Osteoblast (primary cell): ENCODE results near the gene RBAK. TPM values are rescaled to one million over a fixed set of nuclear protein-coding genes. Genes with fewer than 3 reads are reported as not detected.
"Not testable (repeated sequence)": the region's sequence is repeated elsewhere in the genome, so short reads cannot be mapped to it uniquely, and the experiment has no call there.

Experiments used
- DNase-seq: peaks from one replicate; pipeline ENCODE4 v3.0.0; 2011; ENCODE audit warnings: low spot score, mixed read lengths; ENCODE audit not compliant: insufficient read length; ENCODE audit errors: missing footprints
- H2AFZ ChIP-seq: 2 replicates; pipeline ENCODE4 v1.6.0; 2011; ENCODE audit warnings: mild to moderate bottlenecking, low read length
- H3K27ac ChIP-seq: 2 replicates; pipeline ENCODE4 v1.5.1; 2011; ENCODE audit warnings: mild to moderate bottlenecking, low read depth, low read length, moderate library complexity
- H3K27me3 ChIP-seq: 2 replicates; pipeline ENCODE4 v1.6.0; 2012; ENCODE audit warnings: mild to moderate bottlenecking, control low read depth, inconsistent platforms, low read length, moderate library complexity; ENCODE audit not compliant: insufficient read depth
- H3K36me3 ChIP-seq: 2 replicates; pipeline ENCODE4 v1.5.1; 2011; ENCODE audit warnings: mild to moderate bottlenecking, low read length, control low read depth, moderate library complexity; ENCODE audit not compliant: insufficient read depth
- H3K4me1 ChIP-seq: 2 replicates; pipeline ENCODE4 v1.5.1; 2011; ENCODE audit warnings: mild to moderate bottlenecking, low read length, control low read depth, moderate library complexity; ENCODE audit not compliant: insufficient read depth
- H3K4me2 ChIP-seq: 2 replicates; pipeline ENCODE4 v1.6.0; 2011; ENCODE audit warnings: mild to moderate bottlenecking, low read length; ENCODE audit not compliant: insufficient read depth
- H3K4me3 ChIP-seq: fragments of 200-600 bp; sonication (generic); 3 replicates; pipeline ENCODE4 v1.5.1; 2012; ENCODE audit warnings: mild to moderate bottlenecking, low read length, inconsistent platforms; ENCODE audit not compliant: insufficient read depth
- H3K79me2 ChIP-seq: 2 replicates; pipeline ENCODE4 v1.6.0; 2012; ENCODE audit warnings: mild to moderate bottlenecking, low read length, control low read depth, inconsistent platforms; ENCODE audit not compliant: insufficient read depth
- H3K9me3 ChIP-seq: 2 replicates; pipeline ENCODE4 v1.5.1; 2011; ENCODE audit warnings: low read depth, low read length, control low read depth
- H4K20me1 ChIP-seq: 2 replicates; pipeline ENCODE4 v1.6.0; 2012; ENCODE audit warnings: mild to moderate bottlenecking, low read length, control low read depth; ENCODE audit not compliant: insufficient read depth
- CTCF ChIP-seq: IDR thresholded peaks from 2 replicates; pipeline ENCODE4 v1.5.1; 2011; ENCODE audit warnings: mild to moderate bottlenecking, low read depth, low read length, moderate library complexity; ENCODE audit errors: extremely low read depth
- total RNA-seq: library from RNA; depleted of rRNA; stranded (reverse); fragments of >200 nt; gene quantifications from 2 replicates; pipeline ENCODE4 v1.2.3, GENCODE V29; 2012

RBAK gene
- total RNA-seq, 1 donor = 10.9 TPM

GRCh38 chr7:5012985-5013384 is 32.7 kb upstream of the RBAK start:
- no peak for TF ChIP-seq CTCF
- H4K20me1 ChIP-seq = no peaks in the 10 kb centered on the region
- DNase-seq = no peak

GRCh38 chr7:5015936-5016335 is 29.7 kb upstream of the RBAK start:
- not testable (repeated sequence) for H3K4me3 ChIP-seq, H3K9me3 ChIP-seq, H2AFZ ChIP-seq, H3K27me3 ChIP-seq, H3K27ac ChIP-seq, H3K79me2 ChIP-seq, H3K4me2 ChIP-seq, H4K20me1 ChIP-seq, H3K4me1 ChIP-seq, DNase-seq, H3K36me3 ChIP-seq

More at GRCh38 chr7:5012985-5013384, 32.7 kb upstream of the RBAK start:
- Histone ChIP-seq H3K27ac (no peak overlapping the region), H3K4me2 (no peak overlapping the region), H3K79me2 (no peaks in the 10 kb centered on the region), H3K27me3 (no peaks in the 10 kb centered on the region), H3K36me3 (peaks cover 6% of the 10 kb centered on the region), H2AFZ (no peak overlapping the region), H3K4me3 (no peak overlapping the region), H3K9me3 (no peaks in the 10 kb centered on the region), H3K4me1 (no peaks in the 10 kb centered on the region)

DNA sequence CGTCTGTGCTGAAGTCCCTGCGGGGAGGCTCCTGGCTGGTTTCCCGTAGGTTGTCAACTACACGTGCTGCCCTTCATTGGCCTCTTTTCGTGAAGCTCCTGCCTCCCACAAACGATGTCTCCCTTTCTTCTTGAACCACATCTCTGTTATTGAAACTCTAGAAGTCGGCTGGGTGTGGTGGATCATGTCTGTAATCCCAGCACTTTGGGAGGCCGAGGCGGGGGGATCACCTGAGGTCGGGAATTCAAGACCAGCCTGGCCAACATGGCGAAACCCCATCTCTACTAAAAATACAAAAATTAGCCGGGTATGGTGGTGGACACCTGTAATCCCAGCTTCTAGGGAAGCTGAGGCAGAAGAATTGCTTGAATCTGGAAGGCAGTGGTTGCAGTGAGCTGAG is 28.0 kb upstream of the RBAK start:
- H3K27me3 ChIP-seq, H3K36me3 ChIP-seq, H3K4me1 ChIP-seq, H3K79me2 ChIP-seq, H4K20me1 ChIP-seq, H3K4me2 ChIP-seq, H3K27ac ChIP-seq, H3K9me3 ChIP-seq, H3K4me3 ChIP-seq, DNase-seq, H2AFZ ChIP-seq: not testable (repeated sequence)

GRCh38 chr7:5020098-5020497 is 25.6 kb upstream of the RBAK start:
- no peak overlapping the region for H3K4me2 ChIP-seq
- no peak overlapping the region for H3K4me3 ChIP-seq
- no peaks in the 10 kb centered on the region for H3K4me1 ChIP-seq
- H3K36me3 ChIP-seq = no peaks in the 10 kb centered on the region
- no peaks in the 10 kb centered on the region for H3K9me3 ChIP-seq
- no peak for TF ChIP-seq CTCF
- H2AFZ ChIP-seq = no peak overlapping the region
- H3K79me2 ChIP-seq = no peaks in the 10 kb centered on the region
- no peak overlapping the region for H3K27ac ChIP-seq
- H4K20me1 ChIP-seq = no peaks in the 10 kb centered on the region
- DNase-seq = no peak
- H3K27me3 ChIP-seq = no peaks in the 10 kb centered on the region

GRCh38 chr7:5020976-5021550 is 24.6 kb upstream of the RBAK start:
- not testable (repeated sequence) for H3K79me2 ChIP-seq, H3K4me2 ChIP-seq, H3K9me3 ChIP-seq, H3K27me3 ChIP-seq, H4K20me1 ChIP-seq, H3K27ac ChIP-seq, H3K4me1 ChIP-seq, H3K4me3 ChIP-seq, H2AFZ ChIP-seq, DNase-seq, H3K36me3 ChIP-seq

GRCh38 chr7:5023626-5024025 is 22.0 kb upstream of the RBAK start:
- not testable (repeated sequence) for H3K27me3 ChIP-seq, H4K20me1 ChIP-seq, H3K4me1 ChIP-seq, DNase-seq, H3K9me3 ChIP-seq, H3K4me2 ChIP-seq, H3K4me3 ChIP-seq, H3K27ac ChIP-seq, H3K36me3 ChIP-seq, H3K79me2 ChIP-seq, H2AFZ ChIP-seq

DNA sequence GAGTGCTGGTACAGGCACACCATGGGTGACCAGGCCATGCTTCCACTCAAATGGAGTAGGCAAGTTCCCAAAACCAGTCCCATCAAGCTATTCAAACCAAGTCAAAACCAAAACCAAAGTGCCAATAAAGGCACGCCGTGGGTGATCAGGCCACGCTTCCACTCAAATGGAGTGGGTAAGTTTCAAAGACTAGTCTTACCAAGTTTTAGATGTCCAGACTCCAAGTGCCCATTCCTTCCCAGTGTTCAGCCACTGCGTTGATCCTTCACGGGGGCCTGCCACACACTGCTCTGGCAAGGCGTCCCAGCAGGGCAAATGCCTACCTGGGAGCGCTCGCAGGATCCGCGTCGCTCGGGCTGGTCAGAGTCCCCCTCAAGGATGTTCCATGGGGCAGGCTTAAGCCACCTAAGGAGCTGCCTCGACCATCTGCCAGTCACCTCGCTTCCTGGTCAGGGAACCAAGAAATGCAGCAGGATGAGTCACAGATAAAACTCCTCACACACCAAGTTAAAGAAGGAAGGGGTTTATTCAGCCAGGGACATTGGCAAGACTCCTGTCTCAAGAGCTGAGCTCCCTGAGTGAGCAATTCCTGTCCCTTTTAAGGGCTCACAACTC is 17.8 kb upstream of the RBAK start:
- not testable (repeated sequence) for DNase-seq, H3K79me2 ChIP-seq, H3K27me3 ChIP-seq, H2AFZ ChIP-seq, H3K4me1 ChIP-seq, H3K9me3 ChIP-seq, H3K4me3 ChIP-seq, H3K4me2 ChIP-seq, H4K20me1 ChIP-seq, H3K36me3 ChIP-seq, H3K27ac ChIP-seq
